Spinal cord (tissue), 10 donors: ENCODE results near the gene SPON1. TPM values are rescaled to one million over a fixed set of nuclear protein-coding genes. Genes with fewer than 3 reads are reported as not detected.

Experiments
- DNase-seq, 6 donors: peaks; one replicate each; pipeline versions ENCODE4 v3.0.0 to v3.0.0-alpha.2; 2013 to 2015; ENCODE audit warnings: low spot score in 6 of 6, low read depth in 4 of 6
- H3K27ac ChIP-seq: one replicate; pipeline ENCODE4 v1.5.1; 2013; ENCODE audit warnings: low read depth, low read length, control low read depth
- H3K27me3 ChIP-seq: one replicate; pipeline ENCODE4 v1.6.1; 2013; ENCODE audit warnings: low read length; ENCODE audit not compliant: control insufficient read depth, insufficient read depth
- H3K36me3 ChIP-seq: one replicate; pipeline ENCODE4 v1.6.1; 2013; ENCODE audit warnings: low read length; ENCODE audit not compliant: control insufficient read depth, insufficient read depth
- H3K4me1 ChIP-seq: one replicate; pipeline ENCODE4 v1.6.1; 2013; ENCODE audit warnings: low read length; ENCODE audit not compliant: control insufficient read depth, insufficient read depth
- H3K4me3 ChIP-seq: one replicate; pipeline ENCODE4 v1.5.1; 2013; ENCODE audit warnings: low read depth, low read length, control low read depth
- H3K9me3 ChIP-seq: one replicate; pipeline ENCODE4 v1.6.1; 2013; ENCODE audit warnings: low read length; ENCODE audit not compliant: control insufficient read depth, insufficient read depth
- WGBS: methylation state at CpG from one replicate; pipeline ENCODE4 v1.1.5; 2013; ENCODE audit warnings: missing lambda C conversion rate; ENCODE audit not compliant: insufficient coverage; 5-methylcytosine and 5-hydroxymethylcytosine counted together
- polyA plus RNA-seq, 2 donors: library from polyadenylated mRNA; unstranded; fragments of 120-200 nt; gene quantifications; one replicate each; pipeline ENCODE4 v1.2.1, GENCODE V29; 2013; ENCODE audit not compliant: insufficient read length in 2 of 2
- total RNA-seq, 2 donors: library from RNA; depleted of rRNA in 1 of 2; stranded (reverse); fragments of 120-200 nt in 1 of 2; fragments of >200 nt in 1 of 2; gene quantifications; one replicate each; pipeline versions ENCODE4 v1.2.3 to v1.2.4, GENCODE V29; 2013 to 2014
- donor health status: healthy.

SPON1 gene
- total and polyA plus RNA-seq, 4 donors, result 84.4 to 193 (median 106) TPM

GRCh38 chr11:14258221-14258935 is 295.9 kb downstream of the SPON1 start:
- H3K4me1 ChIP-seq, result peaks cover 15% of the 10 kb centered on the region
- peak in 1 of 6 donors; percentile 36 for DNase-seq
- H3K4me3 ChIP-seq, result no peak overlapping the region
- peaks cover 27% of the 10 kb centered on the region for H3K36me3 ChIP-seq
- 32% methylated on average over 3 of the region's 6 CpGs for WGBS
- H3K9me3 ChIP-seq, result no peaks in the 10 kb centered on the region
- H3K27me3 ChIP-seq, result no peaks in the 10 kb centered on the region
- H3K27ac ChIP-seq, result no peak overlapping the region

DNA sequence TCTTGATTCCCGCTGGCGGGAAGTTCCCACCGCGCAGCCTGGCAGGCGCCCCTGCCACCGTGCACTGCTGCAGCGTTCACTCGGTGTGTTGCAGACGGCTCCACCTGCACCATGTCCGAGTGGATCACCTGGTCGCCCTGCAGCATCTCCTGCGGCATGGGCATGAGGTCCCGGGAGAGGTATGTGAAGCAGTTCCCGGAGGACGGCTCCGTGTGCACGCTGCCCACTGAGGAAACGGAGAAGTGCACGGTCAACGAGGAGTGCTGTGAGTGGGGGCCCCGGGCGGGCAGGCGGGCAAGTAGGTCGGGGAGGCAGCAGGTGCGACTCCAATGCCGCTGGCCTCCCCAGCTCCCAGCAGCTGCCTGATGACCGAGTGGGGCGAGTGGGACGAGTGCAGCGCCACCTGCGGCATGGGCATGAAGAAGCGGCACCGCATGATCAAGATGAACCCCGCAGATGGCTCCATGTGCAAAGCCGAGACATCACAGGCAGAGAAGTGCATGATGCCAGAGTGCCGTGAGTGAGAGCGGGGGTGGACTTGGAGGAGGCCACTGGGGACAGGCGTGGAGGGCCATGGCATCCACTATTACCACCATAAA is 296.8 kb downstream of the SPON1 start:
- Histone ChIP-seq H3K27me3 (no peaks in the 10 kb centered on the region), H3K4me3 (no peak overlapping the region), H3K27ac (no peak overlapping the region), H3K4me1 (peaks cover 9% of the 10 kb centered on the region), H3K9me3 (no peaks in the 10 kb centered on the region), H3K36me3 (peaks cover 34% of the 10 kb centered on the region)
- no peak for DNase-seq
- 60% methylated on average over 37 of the region's 38 CpGs for WGBS

GRCh38 chr11:14259878-14260277 is 297.4 kb downstream of the SPON1 start:
- peaks cover 30% of the 10 kb centered on the region for H3K36me3 ChIP-seq
- no CpG with 5 or more reads among the region's 1 CpG for WGBS
- no peak for DNase-seq
- no peak overlapping the region for H3K4me3 ChIP-seq
- no peaks in the 10 kb centered on the region for H3K27me3 ChIP-seq
- no peaks in the 10 kb centered on the region for H3K9me3 ChIP-seq
- H3K4me1 ChIP-seq, result peaks cover 9% of the 10 kb centered on the region
- no peak overlapping the region for H3K27ac ChIP-seq

- H3K27me3 ChIP-seq, result no peaks in the 10 kb centered on the region
- H3K27ac ChIP-seq, result no peak overlapping the region
- no peak overlapping the region for H3K4me3 ChIP-seq
- peaks cover 9% of the 10 kb centered on the region for H3K4me1 ChIP-seq
- no peak for DNase-seq
- no peaks in the 10 kb centered on the region for H3K9me3 ChIP-seq
- H3K36me3 ChIP-seq, result peaks cover 24% of the 10 kb centered on the region
- WGBS, result 67% methylated on average over 2 of the region's 4 CpGs
These were observed 298.5 kb downstream of the SPON1 start for GRCh38 chr11:14261066-14261465.

GRCh38 chr11:14262271-14262846 is 299.8 kb downstream of the SPON1 start:
- H3K4me3 ChIP-seq, result no peak overlapping the region
- no peaks in the 10 kb centered on the region for H3K27me3 ChIP-seq
- H3K9me3 ChIP-seq, result no peaks in the 10 kb centered on the region
- no peak for DNase-seq
- H3K36me3 ChIP-seq, result peaks cover 24% of the 10 kb centered on the region
- no peak overlapping the region for H3K27ac ChIP-seq
- 95% methylated on average over 7 of the region's 8 CpGs for WGBS
- peaks cover 9% of the 10 kb centered on the region for H3K4me1 ChIP-seq

DNA sequence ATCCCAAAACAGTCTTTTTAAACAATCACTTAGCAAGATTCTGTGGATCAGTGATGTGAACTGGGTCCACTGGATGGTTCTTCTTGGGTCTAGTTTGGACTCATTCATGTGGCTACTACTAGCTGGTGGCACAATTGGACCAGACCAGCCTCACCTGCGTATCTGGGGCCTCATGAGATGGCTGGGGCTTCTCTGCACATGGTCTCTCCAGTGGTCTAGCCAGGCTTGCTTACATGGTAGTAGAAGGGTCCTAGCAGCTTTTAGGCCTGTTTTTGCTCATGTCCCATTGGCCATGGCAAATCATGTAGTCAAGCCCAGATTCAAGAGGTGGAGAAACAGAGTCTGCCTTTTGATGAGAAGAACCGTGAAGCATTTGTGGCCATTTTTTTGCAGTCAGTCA is 302.4 kb downstream of the SPON1 start:
- H3K9me3 ChIP-seq, result no peaks in the 10 kb centered on the region
- H3K27ac ChIP-seq, result no peak overlapping the region
- 100% methylated on average over 2 of the region's 2 CpGs for WGBS

GRCh38 chr11:14266622-14267021 is 304.1 kb downstream of the SPON1 start:
- Histone ChIP-seq H3K9me3 (no peaks in the 10 kb centered on the region), H3K4me1 (no peaks in the 10 kb centered on the region), H3K27ac (no peak overlapping the region), H3K27me3 (no peaks in the 10 kb centered on the region), H3K36me3 (peaks cover 12% of the 10 kb centered on the region), H3K4me3 (no peak overlapping the region)
- no peak for DNase-seq
- no CpG with 5 or more reads among the region's 1 CpG for WGBS

More for the DNA sequence above, 302.4 kb downstream of the SPON1 start:
- H3K4me1 ChIP-seq, result no peaks in the 10 kb centered on the region
- H3K4me3 ChIP-seq, result no peak overlapping the region
- no peak for DNase-seq
- H3K27me3 ChIP-seq, result no peaks in the 10 kb centered on the region
- peaks cover 12% of the 10 kb centered on the region for H3K36me3 ChIP-seq

DNA sequence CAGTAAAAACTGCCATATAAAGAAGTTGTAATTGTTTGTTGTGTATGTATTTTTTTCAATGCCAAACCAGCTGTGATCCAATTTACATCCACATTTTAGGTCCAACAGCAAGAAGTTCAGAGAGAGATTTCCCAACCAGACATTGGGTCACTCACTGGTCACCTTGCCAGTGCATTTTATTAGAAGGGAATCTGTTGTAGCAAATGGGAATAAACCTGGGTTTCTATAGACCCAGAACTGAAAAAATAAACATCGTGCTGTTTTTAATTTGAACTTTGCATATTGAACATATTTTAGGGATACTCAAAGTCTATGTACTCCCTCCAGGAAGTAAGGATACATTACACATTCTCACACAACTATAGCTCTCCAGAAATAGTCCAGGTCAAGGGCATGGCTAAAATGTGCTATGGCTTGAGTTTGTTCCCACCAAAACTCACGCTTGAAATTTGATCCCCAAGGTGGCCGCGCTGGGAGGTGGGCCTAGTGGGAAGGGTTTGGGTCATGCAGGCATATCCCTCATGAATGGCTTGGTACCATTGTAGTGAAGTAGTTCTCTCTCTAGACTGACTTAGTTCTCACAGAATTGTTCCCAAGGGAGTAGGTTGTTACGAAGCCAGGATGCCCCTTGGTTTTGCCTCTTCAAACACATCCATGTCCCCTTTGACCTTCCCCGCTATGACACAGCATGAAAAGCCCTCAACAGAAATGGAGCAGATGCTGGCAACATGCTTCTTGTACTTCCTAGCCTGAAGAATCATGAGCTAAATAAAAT is 305.5 kb downstream of the SPON1 start:
- H3K27ac ChIP-seq, result no peak overlapping the region
- no peaks in the 10 kb centered on the region for H3K4me1 ChIP-seq
- no peak for DNase-seq
- 100% methylated on average over 1 of the region's 6 CpGs for WGBS
- no peaks in the 10 kb centered on the region for H3K27me3 ChIP-seq
- H3K36me3 ChIP-seq, result peaks cover 9% of the 10 kb centered on the region
- H3K4me3 ChIP-seq, result no peak overlapping the region
- H3K9me3 ChIP-seq, result no peaks in the 10 kb centered on the region

GRCh38 chr11:14269692-14270573 is 307.4 kb downstream of the SPON1 start:
- DNase-seq, result peak in 1 of 6 donors; percentile 40
- Histone ChIP-seq H3K36me3 (peaks cover 2% of the 10 kb centered on the region), H3K27me3 (no peaks in the 10 kb centered on the region), H3K4me1 (no peaks in the 10 kb centered on the region), H3K27ac (no peak overlapping the region), H3K4me3 (no peak overlapping the region), H3K9me3 (no peaks in the 10 kb centered on the region)
- WGBS, result 86% methylated on average over 1 of the region's 5 CpGs
